Skin of body (tissue), 2 donors: ENCODE results near the gene ZC3H12C. TPM values are rescaled to one million over a fixed set of nuclear protein-coding genes. Genes with fewer than 3 reads are reported as not detected.

Experiments
- DNase-seq: peaks from one replicate; lab custom pipeline; 2025; lab: John Stamatoyannopoulos, UW
- total RNA-seq: library from RNA; depleted of rRNA; stranded (reverse); fragments of >200 nt; gene quantifications from one replicate; pipeline ENCODE4 v1.2.3, GENCODE V29; 2014

The ZC3H12C gene
- total RNA-seq, 1 donor from 2014 or later, result 10.5 TPM

DNA sequence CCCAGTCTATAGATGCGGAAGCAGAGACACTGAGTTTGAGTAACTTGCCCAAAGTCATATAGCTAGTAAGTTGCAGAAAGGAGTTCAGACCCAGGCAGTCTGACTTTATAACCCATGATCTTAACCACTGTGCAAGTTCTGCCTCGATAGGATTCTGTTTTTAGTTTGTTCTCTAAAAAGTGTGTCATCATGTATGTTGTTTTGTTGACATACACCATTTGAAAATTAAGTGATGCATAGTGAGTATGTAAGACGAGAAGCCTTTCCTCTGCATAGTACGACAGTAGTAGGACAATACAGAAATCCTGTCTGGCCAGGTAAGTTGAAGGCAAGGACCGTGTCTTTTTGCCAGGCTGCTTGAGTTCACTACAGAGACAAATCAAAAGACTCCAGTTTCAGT is 3.3 kb downstream of the ZC3H12C start:
- no peak for DNase-seq

DNA sequence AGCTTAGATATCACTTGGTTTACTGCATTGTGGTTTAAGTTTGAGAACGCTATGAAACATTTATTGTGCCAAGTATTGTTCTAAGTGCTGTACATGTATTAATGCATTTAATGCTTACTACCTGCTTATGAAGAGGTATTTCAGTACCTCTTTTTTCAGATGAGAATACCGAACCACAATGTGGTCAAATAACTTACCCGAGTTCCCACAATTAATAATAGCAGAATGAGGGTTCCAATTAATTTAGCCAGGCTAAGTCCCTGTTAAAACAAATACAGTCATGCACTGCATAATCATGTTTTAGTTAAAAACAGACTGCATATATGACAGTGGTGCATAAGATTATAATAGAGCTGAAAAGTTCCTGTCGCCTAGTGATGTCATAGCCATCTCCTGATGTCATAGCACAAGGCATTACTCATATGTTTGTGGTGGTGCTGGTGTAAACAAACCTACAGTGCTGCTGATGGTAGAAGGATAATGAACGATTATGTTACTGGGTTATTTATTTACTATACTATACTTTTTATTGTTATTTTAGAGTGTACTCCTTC is 4.3 kb downstream of the ZC3H12C start:
- no peak for DNase-seq

DNA sequence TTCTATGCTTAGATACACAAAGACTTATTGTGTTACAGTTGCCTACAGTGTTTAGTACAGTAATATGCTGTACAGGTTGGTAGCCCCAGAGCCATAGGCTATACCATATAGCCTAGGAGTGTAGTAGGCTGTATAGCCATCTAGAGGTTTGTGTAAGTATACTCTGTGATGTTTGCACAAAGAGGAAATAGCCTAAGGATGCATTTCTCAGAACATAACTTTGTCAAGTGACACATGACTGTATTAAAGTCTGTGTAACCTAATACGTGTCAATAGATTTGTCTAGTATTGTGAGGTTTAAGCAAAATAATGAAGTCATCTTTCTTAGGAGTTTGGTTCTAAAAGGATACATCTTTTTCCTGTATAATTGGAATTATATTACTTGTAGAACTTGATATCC is 5.5 kb downstream of the ZC3H12C start:
- DNase-seq, result no peak

DNA sequence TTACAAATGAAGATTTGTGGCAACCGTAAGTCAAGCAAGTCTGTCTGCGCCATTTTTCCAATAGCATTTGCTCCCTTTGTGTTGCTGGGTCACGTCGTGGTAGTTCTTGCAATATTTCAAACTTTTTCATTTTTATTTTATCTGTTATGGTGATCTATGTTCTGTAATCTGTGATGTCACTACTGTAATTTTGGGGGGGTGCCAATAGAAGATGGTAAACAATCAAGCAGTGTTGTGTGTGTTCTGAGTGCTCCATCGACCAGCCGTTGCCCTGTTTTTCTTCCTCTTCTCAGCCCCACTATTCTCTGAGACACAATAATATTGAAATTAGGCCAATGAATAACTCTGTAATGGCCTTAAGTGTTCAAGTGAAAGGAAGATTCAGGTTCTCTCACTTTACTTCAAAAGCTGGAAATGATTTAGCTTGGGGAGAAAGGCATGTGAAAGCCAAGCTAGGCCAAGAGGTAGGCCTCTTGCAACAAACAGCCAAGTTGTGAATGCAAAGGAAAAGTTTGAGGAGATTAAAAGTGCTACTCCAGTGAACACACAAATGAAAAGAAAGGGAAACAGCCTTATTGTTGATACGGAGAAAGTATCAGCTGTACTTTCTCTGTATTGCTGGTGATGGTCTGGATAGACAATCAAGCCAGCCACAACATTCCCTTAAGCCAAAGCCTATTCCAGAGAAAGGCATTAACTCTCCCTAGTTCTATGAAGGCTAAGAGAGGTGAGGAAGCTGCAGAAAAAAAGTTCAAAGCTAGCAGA is 7.5 kb downstream of the ZC3H12C start:
- DNase-seq, result no peak

DNA sequence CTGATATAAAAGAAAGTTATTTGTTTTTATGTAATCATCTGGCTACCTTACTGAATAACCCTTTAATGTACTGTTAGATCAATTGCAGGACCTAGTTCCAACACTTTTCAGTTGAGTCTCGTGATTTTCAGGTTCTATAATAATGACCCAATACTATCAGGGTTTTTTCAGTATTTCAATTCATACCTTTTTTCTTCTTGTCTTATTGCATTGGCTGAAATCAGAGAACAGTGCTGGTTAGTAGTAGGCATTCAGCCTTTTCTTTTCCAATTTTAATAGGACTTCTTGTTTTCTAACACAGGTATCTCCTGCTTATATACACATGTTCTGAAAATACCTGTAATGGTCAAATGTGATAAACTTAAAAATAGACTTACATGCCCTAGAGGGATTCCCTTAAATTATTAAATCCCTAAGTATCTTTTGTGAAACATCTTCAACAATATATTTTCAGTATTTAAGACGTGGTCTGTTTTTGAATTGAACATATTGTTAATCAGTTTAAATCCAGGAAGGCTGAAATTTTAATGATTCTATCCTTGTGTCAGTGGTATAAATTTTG is 13.6 kb downstream of the ZC3H12C start:
- no peak for DNase-seq

DNA sequence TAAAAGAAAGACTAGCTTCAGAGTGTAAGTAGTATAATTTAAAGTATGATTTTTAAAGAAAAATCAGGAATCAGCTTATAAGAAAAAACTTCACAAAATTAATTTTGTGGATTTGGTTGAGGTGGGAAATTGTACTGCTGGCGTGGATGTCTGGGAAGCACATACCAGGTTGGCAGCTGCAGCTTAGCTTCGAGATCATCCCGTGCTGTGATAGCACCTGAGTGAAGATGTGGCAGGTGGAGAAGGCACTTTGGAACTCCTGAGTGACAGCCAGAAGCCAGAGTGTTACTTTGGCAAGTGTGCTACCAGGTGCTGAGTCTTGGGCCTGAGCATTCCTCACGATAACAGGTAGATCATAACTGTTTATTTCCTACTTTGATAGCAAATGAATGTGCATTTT is 17.7 kb downstream of the ZC3H12C start:
- DNase-seq, result no peak

DNA sequence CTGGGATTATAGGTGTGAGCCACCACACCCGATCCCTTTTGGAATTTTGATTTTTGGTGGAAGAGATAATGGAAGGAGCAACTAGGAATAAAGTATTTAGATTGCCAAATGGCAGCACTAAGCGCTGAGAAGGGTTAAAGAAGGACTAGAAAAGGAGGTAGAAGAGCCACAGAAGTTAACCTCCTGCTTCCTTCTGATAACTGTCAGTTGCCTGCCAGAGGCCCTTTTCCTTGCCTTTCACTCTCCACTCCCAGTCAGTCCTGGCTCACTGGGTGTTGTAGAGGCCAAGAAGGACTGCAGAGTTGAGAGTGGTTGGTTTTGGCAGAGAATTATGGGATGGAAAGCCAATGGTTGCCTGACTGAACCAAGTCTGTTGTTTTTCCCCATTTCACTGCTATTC is 19.3 kb downstream of the ZC3H12C start:
- no peak for DNase-seq

DNA sequence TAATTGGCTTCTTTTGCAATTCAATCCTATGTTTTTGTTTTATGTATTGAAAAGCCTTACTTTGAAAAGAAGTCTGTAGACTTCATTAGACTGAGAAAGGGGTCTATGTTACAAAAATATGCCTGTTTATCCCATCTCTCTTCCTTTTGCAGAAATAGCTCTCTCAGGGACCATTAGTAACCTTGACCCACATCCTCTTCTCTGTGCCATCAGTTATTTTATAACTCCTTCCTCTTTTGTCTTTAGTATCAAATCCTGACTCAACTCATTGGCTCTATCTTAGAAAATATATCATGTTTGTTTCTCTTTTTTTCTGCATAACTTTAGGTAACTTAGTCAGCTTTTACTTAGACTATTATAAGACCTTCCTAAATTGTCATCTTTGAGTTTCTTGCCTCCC is 20.3 kb downstream of the ZC3H12C start:
- DNase-seq, result no peak

DNA sequence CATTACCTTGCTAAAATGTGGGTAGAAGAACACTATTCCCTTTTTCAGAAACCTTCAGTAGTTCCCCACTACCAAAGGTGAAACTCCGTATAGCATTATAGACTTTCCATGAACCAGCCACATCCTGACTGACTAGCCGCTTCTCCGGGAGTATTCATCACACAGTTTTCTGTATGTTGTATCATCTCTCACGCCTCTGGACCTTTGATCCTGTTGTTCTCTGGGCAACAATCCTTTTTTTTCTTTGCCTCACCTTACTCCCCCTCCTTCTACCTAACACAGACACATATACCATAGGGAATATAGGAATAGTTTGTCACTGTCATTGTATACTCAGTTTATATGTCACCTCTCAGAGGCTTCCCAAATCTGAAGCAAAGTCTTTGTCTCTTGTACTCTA is 20.8 kb downstream of the ZC3H12C start:
- DNase-seq, result no peak

DNA sequence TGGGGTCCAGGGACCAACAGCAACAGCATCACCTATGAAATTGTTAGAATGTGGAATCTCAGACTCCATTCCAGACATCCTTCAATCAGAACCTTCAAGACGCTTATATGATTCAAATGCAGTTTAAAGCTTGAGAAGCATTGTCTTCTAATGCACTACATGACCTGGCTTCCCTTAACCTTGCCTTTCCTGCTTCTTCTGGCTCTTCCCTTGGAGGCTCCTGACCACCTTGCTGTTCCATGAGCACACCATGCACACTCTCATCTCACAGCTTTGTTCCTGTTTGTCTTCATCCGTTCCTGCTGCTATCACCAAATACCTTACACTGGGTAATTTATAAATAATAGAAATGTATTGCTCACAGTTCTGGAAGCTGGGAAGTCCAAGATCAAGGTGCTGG is 26.1 kb downstream of the ZC3H12C start:
- DNase-seq, result no peak

DNA sequence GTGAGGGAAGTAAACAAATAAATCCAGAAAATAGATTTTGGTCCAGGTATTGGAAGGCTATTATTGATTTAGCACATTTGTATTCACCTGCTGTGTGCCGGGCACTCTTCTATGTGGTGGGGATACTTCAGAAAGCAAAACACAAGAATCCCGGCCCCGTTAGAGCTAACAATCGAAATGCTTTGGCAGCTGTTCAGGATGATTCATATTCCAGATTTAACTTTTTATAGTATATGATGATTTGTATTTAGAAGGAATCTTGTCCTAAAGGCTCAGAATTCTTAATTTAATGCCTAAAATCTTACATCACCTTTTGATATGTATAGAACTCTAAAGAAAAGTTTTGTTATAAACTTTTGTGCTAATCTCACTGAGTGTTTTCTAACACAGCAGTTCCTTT is 28.0 kb downstream of the ZC3H12C start:
- DNase-seq, result peak; percentile 79

DNA sequence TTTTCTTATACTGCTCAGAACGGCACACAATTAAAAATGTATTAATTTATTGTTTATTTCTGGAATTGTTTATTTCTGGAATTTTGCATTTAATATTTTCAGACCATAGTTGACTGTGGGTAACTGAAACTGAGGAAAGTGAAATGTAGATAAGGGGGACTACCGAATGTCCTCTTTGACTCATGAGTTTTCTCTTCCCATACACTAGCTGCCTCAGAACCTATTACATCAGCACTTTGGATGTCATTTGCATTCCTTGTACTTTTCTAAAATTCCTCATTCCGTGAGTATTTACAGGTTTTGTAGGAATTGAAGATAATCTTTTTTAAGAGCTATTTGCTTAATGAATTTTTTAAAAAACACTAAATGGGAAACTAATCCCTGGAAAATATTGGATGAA is 29.8 kb downstream of the ZC3H12C start:
- no peak for DNase-seq

DNA sequence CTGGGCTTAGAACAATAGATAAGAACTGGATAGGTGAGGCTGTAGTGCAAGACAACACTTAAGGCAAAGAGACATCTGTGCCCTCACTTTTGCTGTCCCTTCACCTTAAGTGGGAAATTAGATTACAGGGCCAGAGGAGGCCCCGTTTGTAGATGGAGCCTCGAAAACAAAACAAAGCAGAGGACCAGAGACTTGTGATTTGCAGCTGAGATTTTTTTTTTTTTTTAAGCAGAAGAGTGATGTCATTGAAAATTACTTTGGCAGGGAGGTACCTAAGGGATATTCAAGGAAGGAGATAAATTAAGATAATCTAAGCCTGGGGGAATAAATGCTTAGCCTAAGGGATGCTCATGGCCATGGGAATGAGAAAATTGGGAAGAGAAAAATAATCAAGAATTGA is 31.4 kb downstream of the ZC3H12C start:
- DNase-seq, result no peak

DNA sequence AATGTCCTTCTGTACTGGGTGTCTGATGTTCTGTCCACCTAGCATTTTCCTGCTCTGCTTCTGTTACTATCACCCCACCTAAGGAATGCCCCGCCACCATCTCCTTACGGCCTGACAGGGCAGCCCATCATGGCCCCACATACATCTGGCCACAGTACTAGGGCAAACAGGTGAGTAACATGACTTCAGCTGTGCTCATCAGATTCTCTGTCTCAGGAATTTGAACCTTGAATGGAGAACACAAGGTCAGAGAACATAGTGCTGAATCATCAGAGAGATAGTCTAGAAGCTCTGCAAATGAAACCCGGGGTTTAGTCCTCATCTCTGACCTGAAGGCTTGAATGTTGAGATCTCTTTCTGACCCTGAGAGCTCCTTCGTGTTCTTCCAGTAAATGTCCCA is 32.4 kb downstream of the ZC3H12C start:
- no peak for DNase-seq

DNA sequence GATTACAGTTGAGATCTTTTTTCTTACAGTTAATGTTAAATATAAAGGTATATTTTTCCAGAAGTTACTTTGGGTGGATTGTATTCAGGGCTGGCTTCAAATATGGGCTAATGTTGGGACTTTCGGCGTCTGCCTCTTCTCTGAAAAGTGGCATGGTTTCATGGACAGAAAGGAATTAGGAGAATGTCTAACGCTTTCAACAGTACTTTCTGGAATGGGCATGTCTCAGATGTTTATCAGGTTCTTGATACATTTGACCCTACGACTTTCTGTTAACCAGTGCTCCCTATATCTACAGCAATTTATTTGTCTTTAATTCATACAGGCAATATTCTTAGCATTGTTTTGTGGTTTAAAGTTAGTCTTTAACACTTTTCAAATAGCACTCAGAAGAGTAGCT is 33.7 kb downstream of the ZC3H12C start:
- no peak for DNase-seq

DNA sequence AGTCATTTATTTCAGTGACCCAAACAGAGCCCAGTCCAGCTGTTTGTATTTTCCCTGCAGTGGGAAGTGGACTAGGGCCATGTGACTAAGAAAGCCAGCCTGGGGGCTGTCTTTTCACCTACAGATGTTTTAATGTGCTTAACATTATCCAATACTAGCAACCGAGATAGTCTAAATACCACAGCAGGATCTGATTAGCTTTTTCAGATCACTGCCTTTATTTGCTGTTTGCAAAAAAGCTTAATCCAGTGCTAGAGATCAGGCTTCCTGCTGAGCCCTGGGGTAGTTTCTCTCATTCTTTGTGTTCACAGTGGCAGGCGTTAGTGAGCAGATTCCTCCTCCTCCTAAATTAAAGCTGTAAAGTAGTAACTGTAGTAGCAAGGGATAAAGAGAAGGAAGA is 35.0 kb downstream of the ZC3H12C start:
- DNase-seq, result peak; percentile 69

DNA sequence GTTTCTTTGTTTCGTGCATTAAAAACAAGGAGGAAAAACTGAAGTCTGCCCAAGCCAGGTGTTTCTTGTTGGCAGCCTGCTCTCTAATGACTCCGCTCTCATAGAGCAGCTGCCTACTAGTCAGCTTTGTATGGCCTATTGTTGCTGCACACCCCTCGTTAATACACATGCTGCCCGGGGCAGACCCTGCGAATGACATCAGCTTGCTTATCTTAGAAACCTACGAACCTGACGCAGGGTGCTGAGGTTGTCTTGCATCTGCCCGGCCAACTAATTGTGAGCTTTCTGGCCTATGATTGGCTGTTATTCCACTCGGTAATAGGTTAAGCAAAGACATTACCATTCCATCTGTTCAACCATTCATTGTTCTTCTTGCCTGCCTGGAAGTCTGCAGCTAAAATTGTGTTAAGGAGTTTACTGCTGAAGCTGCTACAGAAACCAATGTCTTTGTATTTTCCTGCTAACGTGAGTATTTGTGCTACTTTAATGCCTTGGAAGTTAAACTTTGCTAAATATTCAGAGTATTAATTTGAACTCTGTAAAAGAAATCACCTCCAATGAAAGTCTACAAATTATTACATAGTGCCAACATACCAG is 37.5 kb downstream of the ZC3H12C start:
- peak; percentile 51 for DNase-seq

DNA sequence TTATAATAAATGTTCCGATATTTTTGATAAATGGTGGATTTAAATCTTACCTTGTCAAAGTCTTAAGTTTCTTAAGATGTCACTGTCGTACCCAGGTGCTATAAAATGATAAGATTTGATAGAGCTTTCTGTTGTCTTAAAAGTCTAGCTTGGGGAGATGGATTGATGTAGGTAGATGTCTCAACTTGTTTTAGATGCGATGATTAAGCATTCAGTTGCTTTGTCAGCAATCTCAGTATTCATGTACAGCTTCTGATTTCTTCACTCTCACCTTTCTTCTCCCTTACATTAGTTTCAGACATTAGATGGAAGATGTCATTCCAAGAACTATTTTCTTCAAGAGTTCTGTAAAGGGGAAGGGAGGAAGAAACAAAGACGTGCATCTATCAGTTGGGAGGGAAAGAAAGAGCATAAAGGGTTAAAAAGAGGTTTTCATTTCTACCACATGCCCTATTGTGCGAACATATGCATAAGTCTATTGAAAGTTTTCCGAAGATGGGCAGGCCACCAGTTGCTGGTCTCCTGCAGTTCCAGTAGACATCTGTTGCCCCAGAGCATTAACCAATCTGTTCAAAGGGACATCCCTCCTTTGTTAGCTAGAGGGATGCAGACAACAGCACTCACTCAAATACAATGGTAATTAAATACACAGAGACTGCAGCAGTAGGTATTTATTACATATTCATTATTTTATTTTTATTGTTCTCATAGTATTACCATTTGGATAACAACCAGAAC is 38.4 kb downstream of the ZC3H12C start:
- peak; percentile 7 for DNase-seq

DNA sequence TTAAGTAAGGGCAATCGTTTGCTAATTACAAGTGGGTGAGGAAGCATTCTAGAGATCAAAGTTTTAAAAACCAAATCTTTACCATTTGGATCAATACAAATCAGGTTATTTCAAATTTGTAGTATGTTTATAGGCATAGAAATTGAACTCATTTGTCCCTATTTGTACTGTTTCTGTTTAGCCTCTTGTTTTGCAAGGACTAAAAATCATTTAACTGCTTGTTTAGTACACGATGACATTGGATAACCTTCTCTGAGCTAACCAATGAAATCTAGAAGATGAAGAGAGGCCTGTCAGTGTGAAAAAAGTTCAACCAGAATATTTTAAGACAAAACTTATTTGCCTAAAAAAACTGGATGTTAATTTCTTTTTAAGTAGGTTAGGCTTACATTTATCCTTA is 40.0 kb downstream of the ZC3H12C start:
- DNase-seq, result no peak

DNA sequence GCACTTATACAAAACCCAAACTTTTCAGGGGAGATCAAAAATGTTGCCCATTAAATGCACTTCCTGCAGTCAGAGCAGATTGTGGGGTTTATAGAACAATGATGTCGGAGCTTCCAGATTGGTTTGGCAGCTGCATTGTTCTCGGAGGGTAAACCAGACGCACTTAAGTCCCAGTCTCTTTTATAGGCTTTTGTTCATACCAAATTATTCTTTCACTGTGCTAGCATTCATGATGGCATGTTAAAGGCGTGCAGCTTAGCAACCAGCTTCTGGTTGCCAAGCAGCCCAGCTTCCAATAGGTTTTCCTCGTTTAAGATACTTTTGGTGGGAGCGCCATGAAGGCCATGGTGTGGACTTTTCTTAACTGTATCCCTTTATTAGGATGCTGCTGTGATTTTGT is 40.9 kb downstream of the ZC3H12C start:
- peak; percentile 22 for DNase-seq

DNA sequence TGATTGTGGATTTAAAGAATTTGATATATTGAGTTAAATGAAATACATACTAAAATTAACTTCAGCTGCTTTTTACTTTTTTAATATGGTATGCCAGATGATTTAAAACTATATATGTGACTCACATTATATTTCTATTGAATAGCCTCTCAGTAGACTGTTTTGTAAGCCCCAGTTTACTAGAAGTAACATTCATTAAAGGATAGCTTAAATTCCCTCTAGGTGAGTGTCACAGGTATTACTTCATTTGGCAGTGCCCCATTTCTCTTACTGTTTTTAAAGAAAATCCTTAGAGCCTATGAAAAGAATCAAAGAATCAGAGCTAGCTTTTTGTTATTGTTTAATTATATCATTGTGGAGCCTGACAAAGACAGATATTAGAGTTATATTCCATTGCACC is 48.6 kb downstream of the ZC3H12C start:
- DNase-seq, result no peak
